ENCODE results near the gene BMPR1A. TPM values are rescaled to one million over a fixed set of nuclear protein-coding genes. Genes with fewer than 3 reads are reported as not detected.

BMPR1A gene
- total and polyA plus RNA-seq, 2 of the 13 experiments (the other 11 are each of a cell fraction or from before 2014, with no cell fraction given) = 17.8 to 44.2 TPM

DNA sequence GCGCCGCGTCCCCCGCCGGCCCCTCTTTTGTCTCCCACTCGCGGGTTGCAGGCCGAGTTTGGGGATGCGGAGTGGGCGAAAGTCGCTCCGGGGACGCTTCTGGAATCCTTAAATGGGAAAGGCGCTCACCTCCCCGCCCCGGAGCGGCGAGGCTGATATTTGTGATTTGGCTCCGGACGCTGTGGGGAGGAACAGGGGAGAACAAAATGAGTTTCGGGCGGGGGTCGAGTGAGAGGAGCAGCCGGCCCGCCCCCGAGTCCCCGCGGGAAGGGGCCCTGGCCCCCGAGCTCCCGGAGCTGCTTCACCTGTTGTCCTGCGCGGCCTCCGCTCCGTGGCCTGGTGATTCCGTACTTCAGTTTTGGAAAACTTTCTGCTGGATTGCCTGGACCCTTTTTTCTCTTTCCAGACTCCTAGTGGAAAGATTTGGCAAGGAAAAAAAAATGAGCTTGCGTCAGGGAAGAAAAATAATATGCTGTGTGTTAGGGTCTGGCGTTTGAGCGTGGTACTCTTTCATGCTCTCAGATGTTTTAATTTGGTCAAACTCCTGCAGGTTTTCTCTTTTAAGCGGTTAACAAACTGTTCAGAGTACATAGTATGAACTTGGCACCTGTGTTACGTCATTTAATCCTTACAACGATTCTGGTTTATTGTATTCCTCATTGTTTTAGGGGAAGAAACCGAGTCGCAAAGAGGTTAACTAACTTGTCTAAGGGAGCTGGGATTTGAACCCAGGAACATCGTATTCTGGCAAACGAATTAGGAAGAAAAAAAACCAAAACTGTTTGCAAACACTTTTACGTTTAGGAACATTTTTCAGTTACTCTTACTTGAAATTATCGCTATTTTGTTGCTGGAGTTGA lies 924 bp downstream of the BMPR1A start (continued):
- TF ChIP-seq, protein P1, sequence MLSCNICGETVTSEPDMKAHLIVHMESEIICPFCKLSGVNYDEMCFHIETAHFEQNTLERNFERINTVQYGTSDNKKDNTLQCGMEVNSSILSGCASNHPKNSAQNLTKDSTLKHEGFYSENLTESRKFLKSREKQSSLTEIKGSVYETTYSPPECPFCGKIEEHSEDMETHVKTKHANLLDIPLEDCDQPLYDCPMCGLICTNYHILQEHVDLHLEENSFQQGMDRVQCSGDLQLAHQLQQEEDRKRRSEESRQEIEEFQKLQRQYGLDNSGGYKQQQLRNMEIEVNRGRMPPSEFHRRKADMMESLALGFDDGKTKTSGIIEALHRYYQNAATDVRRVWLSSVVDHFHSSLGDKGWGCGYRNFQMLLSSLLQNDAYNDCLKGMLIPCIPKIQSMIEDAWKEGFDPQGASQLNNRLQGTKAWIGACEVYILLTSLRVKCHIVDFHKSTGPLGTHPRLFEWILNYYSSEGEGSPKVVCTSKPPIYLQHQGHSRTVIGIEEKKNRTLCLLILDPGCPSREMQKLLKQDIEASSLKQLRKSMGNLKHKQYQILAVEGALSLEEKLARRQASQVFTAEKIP (CRISPR knock-in tag; IDR thresholded peaks at IDR 0.05; ENCODE audit: borderline replicate concordance) = no peak
- TF ChIP-seq MED13 (CRISPR knock-in tag; IDR thresholded peaks at IDR 0.05) = no peak
- TF ChIP-seq, protein P2, sequence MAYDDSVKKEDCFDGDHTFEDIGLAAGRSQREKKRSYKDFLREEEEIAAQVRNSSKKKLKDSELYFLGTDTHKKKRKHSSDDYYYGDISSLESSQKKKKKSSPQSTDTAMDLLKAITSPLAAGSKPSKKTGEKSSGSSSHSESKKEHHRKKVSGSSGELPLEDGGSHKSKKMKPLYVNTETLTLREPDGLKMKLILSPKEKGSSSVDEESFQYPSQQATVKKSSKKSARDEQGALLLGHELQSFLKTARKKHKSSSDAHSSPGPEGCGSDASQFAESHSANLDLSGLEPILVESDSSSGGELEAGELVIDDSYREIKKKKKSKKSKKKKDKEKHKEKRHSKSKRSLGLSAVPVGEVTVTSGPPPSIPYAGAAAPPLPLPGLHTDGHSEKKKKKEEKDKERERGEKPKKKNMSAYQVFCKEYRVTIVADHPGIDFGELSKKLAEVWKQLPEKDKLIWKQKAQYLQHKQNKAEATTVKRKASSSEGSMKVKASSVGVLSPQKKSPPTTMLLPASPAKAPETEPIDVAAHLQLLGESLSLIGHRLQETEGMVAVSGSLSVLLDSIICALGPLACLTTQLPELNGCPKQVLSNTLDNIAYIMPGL (CRISPR knock-in tag; IDR thresholded peaks at IDR 0.05; ENCODE audit: borderline replicate concordance in 1 of 2, low read depth in 1 of 2) = peak; percentile 19 to 27; a peak in 1 of 4 replicates
- no peak for TF ChIP-seq ZNF713 (CRISPR knock-in tag; IDR thresholded peaks at IDR 0.05)
- TF ChIP-seq ZNF564 (CRISPR knock-in tag; IDR thresholded peaks at IDR 0.05) = no peak
- TF ChIP-seq TCF12 (IDR thresholded peaks at IDR 0.05) = no peak
- 0 out of 2 replicates have a peak, but pooled peaks have one; percentile 27 for TF ChIP-seq TCF12 (CRISPR knock-in tag; IDR thresholded peaks at IDR 0.05)

All from HepG2 (cell line).